OCI-LY3 (cell line): Measurements from ENCODE around the gene CD200R1.

Experiments used
- CTCF ChIP-seq: fragments of 200-600, 300-600 bp; sonication (generic); IDR thresholded peaks from 2 replicates; pipeline ENCODE4 v1.5.1; 2014; ENCODE audit warnings: antibody characterized with exemption, low read length, low read depth
- EZH2phosphoT487 ChIP-seq: fragments of 200-600 bp; shearing (Covaris generic); IDR thresholded peaks from 2 replicates; pipeline ENCODE4 v1.6.1; 2018; ENCODE audit warnings: antibody characterized with exemption, mixed run types, low read depth

GRCh38 chr3:112972158-112972557 lies 2.7 kb downstream of the CD200R1 start:
- TF ChIP-seq CTCF (peak; percentile 60), EZH2phosphoT487 (no peak)
